GM18511 (cell line): ENCODE data around the gene GFM1.

Experiments
- ATAC-seq: cut with Tn5 transposase; IDR thresholded peaks from one replicate; pipeline ENCODE4 v1.9.1; 2021; ENCODE audit warnings: mild to moderate bottlenecking, moderate library complexity; ENCODE audit not compliant: unreplicated experiment

Gene GFM1

GRCh38 chr3:158644345-158644908 lies at the start of gene GFM1:
Gene GFM1 (plus strand): TSS chr3:158644527. CDS start chr3:158644635, 108 bp downstream.
- peak; percentile 99 for ATAC-seq

GRCh38 chr3:158600787-158601186 lies 43.5 kb upstream of the GFM1 start:
- no peak for ATAC-seq

- no peak for ATAC-seq
These were observed 42.1 kb upstream of the GFM1 start for GRCh38 chr3:158602227-158602626.

- no peak for ATAC-seq
These were observed 26.1 kb upstream of the GFM1 start for GRCh38 chr3:158617982-158618875.

GRCh38 chr3:158625881-158626280 lies 18.4 kb upstream of the GFM1 start:
- ATAC-seq = no peak

- ATAC-seq = no peak
These were observed 12.3 kb upstream of the GFM1 start for GRCh38 chr3:158631981-158632380.

GRCh38 chr3:158640646-158641045 lies 3.7 kb upstream of the GFM1 start:
- ATAC-seq = no peak

- ATAC-seq = no peak
These were observed 2.3 kb upstream of the GFM1 start for GRCh38 chr3:158642005-158642404.

- no peak for ATAC-seq
These were observed 1.7 kb upstream of the GFM1 start for GRCh38 chr3:158642474-158643210.

- no peak for ATAC-seq
These were observed 5.5 kb downstream of the GFM1 start for GRCh38 chr3:158649791-158650190.

- no peak for ATAC-seq
These were observed 6.9 kb downstream of the GFM1 start for GRCh38 chr3:158651192-158651591.

GRCh38 chr3:158652463-158652862 lies 8.1 kb downstream of the GFM1 start:
- ATAC-seq = no peak

GRCh38 chr3:158658889-158659288 lies 14.6 kb downstream of the GFM1 start:
- ATAC-seq = no peak

- ATAC-seq = peak; percentile 91
These were observed 15.3 kb downstream of the GFM1 start for GRCh38 chr3:158659454-158660237.

GRCh38 chr3:158660711-158661110 lies 16.4 kb downstream of the GFM1 start:
- no peak for ATAC-seq

- no peak for ATAC-seq
These were observed 18.9 kb downstream of the GFM1 start for GRCh38 chr3:158663246-158663645.

GRCh38 chr3:158663832-158664231 lies 19.5 kb downstream of the GFM1 start:
- no peak for ATAC-seq

- no peak for ATAC-seq
These were observed 22.1 kb downstream of the GFM1 start for GRCh38 chr3:158666416-158666815.

- no peak for ATAC-seq
These were observed 24.2 kb downstream of the GFM1 start for GRCh38 chr3:158668506-158668905.

- no peak for ATAC-seq
These were observed 27.5 kb downstream of the GFM1 start for GRCh38 chr3:158671821-158672214.
